HepG2 (cell line): ENCODE results near the gene LRRC43. TPM values are rescaled to one million over a fixed set of nuclear protein-coding genes. Genes with fewer than 3 reads are reported as not detected.

Experiments
- CENPT ChIP-seq: sonication (generic); formaldehyde crosslinking; IDR thresholded peaks from 2 replicates; pipeline ENCODE4 v1.8.0; 2022; ENCODE audit warnings: low read depth, mild to moderate bottlenecking, moderate library complexity, missing genetic modification reagents
- FOXC1 ChIP-seq: sonication (generic); formaldehyde crosslinking; IDR thresholded peaks from 2 replicates; pipeline ENCODE4 v1.8.0; 2022; ENCODE audit warnings: mild to moderate bottlenecking, missing genetic modification reagents, borderline replicate concordance
- HNF4A ChIP-seq: sonication (generic); formaldehyde crosslinking; IDR thresholded peaks from 2 replicates; pipeline ENCODE4 v1.4.0; 2020; ENCODE audit warnings: missing genetic modification reagents
- IRF9 ChIP-seq: sonication (generic); formaldehyde crosslinking; IDR thresholded peaks from 2 replicates; pipeline ENCODE4 v1.8.0; 2022; ENCODE audit warnings: missing genetic modification reagents, mild to moderate bottlenecking, borderline replicate concordance
- KDM6A ChIP-seq: IDR thresholded peaks from 2 replicates; pipeline ENCODE4 v1.6.1; 2016; ENCODE audit warnings: low read depth
- KLF11 ChIP-seq: IDR thresholded peaks from 2 replicates; pipeline ENCODE4 v1.6.1; 2016; ENCODE audit warnings: missing compliant biosample characterization
- KLF13 ChIP-seq: sonication (generic); formaldehyde crosslinking; IDR thresholded peaks from 2 replicates; pipeline ENCODE4 v1.4.0; 2020; ENCODE audit warnings: mild to moderate bottlenecking, missing genetic modification reagents
- MLX ChIP-seq: IDR thresholded peaks from 2 replicates; pipeline ENCODE4 v1.6.1; 2016
- MTERF4 ChIP-seq: sonication (generic); formaldehyde crosslinking; IDR thresholded peaks from 2 replicates; pipeline ENCODE4 v1.8.0; 2023; ENCODE audit warnings: mild to moderate bottlenecking, missing genetic modification reagents
- PAWR ChIP-seq: sonication (generic); formaldehyde crosslinking; IDR thresholded peaks from 2 replicates; pipeline ENCODE4 v1.4.0; 2020; ENCODE audit warnings: missing genetic modification reagents, mild to moderate bottlenecking, borderline replicate concordance
- PRDM10 ChIP-seq: sonication (generic); formaldehyde crosslinking; IDR thresholded peaks from 2 replicates; pipeline ENCODE4 v1.4.0; 2020; ENCODE audit warnings: low read depth, missing genetic modification reagents
- RAD21 ChIP-seq: fragments of 450-650 bp; formaldehyde crosslinking; IDR thresholded peaks from 2 replicates; pipeline ENCODE4 v1.5.0; 2020; ENCODE audit warnings: mild to moderate bottlenecking
- SMYD3 ChIP-seq: sonication (generic); formaldehyde crosslinking; IDR thresholded peaks from 2 replicates; pipeline ENCODE4 v1.8.1; 2023; ENCODE audit warnings: mild to moderate bottlenecking, missing genetic modification reagents
- TEF ChIP-seq: sonication (generic); formaldehyde crosslinking; IDR thresholded peaks from 2 replicates; pipeline ENCODE4 v1.5.0; 2020; ENCODE audit warnings: missing genetic modification reagents
- ZBTB3 ChIP-seq: sonication (generic); formaldehyde crosslinking; IDR thresholded peaks from 2 replicates; pipeline ENCODE4 v1.4.0; 2020; ENCODE audit warnings: low read depth, mild to moderate bottlenecking, moderate library complexity, missing genetic modification reagents, borderline replicate concordance
- ZNF101 ChIP-seq: sonication (generic); formaldehyde crosslinking; IDR thresholded peaks from 2 replicates; pipeline ENCODE4 v1.4.0; 2020; ENCODE audit warnings: mild to moderate bottlenecking, low read depth, missing genetic modification reagents, borderline replicate concordance
- ZNF17 ChIP-seq: sonication (generic); formaldehyde crosslinking; IDR thresholded peaks from 2 replicates; pipeline ENCODE4 v1.5.0; 2020; ENCODE audit warnings: mild to moderate bottlenecking, missing genetic modification reagents
- ZNF205 ChIP-seq: IDR thresholded peaks from 2 replicates; pipeline ENCODE4 v1.6.1; 2018; ENCODE audit warnings: missing biosample characterization, missing genetic modification reagents
- ZNF3 ChIP-seq: IDR thresholded peaks from 2 replicates; pipeline ENCODE4 v1.7.0; 2017; ENCODE audit warnings: inconsistent platforms
- ZNF343 ChIP-seq: sonication (generic); formaldehyde crosslinking; IDR thresholded peaks from 2 replicates; pipeline ENCODE4 v1.4.0; 2020; ENCODE audit warnings: mild to moderate bottlenecking, missing genetic modification reagents
- ZNF496 ChIP-seq: sonication (generic); formaldehyde crosslinking; IDR thresholded peaks from 2 replicates; pipeline ENCODE4 v1.8.1; 2023; ENCODE audit warnings: mild to moderate bottlenecking, moderate library complexity, missing genetic modification reagents; ENCODE audit not compliant: insufficient replicate concordance
- ZNF747 ChIP-seq: sonication (generic); formaldehyde crosslinking; IDR thresholded peaks from 2 replicates; pipeline ENCODE4 v1.8.1; 2023; ENCODE audit warnings: missing genetic modification reagents, mild to moderate bottlenecking, borderline replicate concordance
- ZSCAN25 ChIP-seq: sonication (generic); formaldehyde crosslinking; IDR thresholded peaks from 2 replicates; pipeline ENCODE4 v1.8.0; 2022; ENCODE audit warnings: mild to moderate bottlenecking, missing genetic modification reagents
- polyA plus RNA-seq, 8 experiments: library from polyadenylated mRNA; depleted of rRNA in 3 of 8; stranded (reverse) in 7 of 8; unstranded in 1 of 8; fragments of >200 nt; fragmentation: Illumina TruSeq in 4 of 8; extraction: Trizol in 4 of 8; gene quantifications; 2 replicates each; pipeline versions ENCODE4 v1.2.1 to v1.2.3, GENCODE V29; 2011 to 2016; ENCODE audit warnings: low read depth in 4 of 8, missing spikeins in 1 of 8, mixed read lengths in 1 of 8; ENCODE audit not compliant: insufficient read depth in 1 of 8
- total RNA-seq, 5 experiments: library from RNA; depleted of rRNA; stranded (reverse); fragments of >200 nt; fragmentation: Illumina TruSeq; extraction: Trizol; gene quantifications; 2 replicates each; pipeline ENCODE4 v1.2.3, GENCODE V29; 2016; ENCODE audit warnings: low read depth in 1 of 5

Gene LRRC43
- total and polyA plus RNA-seq, 2 of the 13 experiments (the other 11 are each of a cell fraction or from before 2014, with no cell fraction given): not detected

GRCh38 chr12:122226366-122227125 lies 43.6 kb downstream of the LRRC43 start (continued):
- TF ChIP-seq ZNF17: no peak
- no peak for TF ChIP-seq SMYD3 (CRISPR knock-in tag)
- TF ChIP-seq FOXC1 (CRISPR knock-in tag): peak; percentile 55; the same call in 1 of the 2 replicates
- TF ChIP-seq ZNF496 (CRISPR knock-in tag): no peak
- TF ChIP-seq RAD21 (CRISPR knock-in tag): peak; percentile 54
- TF ChIP-seq KLF11 (CRISPR knock-in tag): peak; percentile 63; the same call in 1 of the 2 replicates
- TF ChIP-seq ZSCAN25 (CRISPR knock-in tag): no peak
- no peak for TF ChIP-seq ZNF747
- no peak for TF ChIP-seq PAWR (CRISPR knock-in tag)
- no peak for TF ChIP-seq KDM6A (CRISPR knock-in tag)
- TF ChIP-seq PRDM10: no peak
- TF ChIP-seq MLX: no peak
- TF ChIP-seq ZNF343: peak; percentile 61; the same call in 1 of the 2 replicates
- 0 out of 2 replicates have a peak, but pooled peaks have one; percentile 61 for TF ChIP-seq ZNF101 (CRISPR knock-in tag)
- no peak for TF ChIP-seq HNF4A (CRISPR knock-in tag)
- peak; percentile 89; the same call in 1 of the 2 replicates for TF ChIP-seq TEF (CRISPR knock-in tag)
- TF ChIP-seq CENPT (CRISPR knock-in tag): peak; percentile 99
- no peak; the same call in 1 of the 2 replicates for TF ChIP-seq ZBTB3 (CRISPR knock-in tag)
- TF ChIP-seq MTERF4 (CRISPR knock-in tag): peak; percentile 48; the same call in 1 of the 2 replicates
- peak; percentile 69; the same call in 1 of the 2 replicates for TF ChIP-seq IRF9 (CRISPR knock-in tag)
- TF ChIP-seq ZNF3 (CRISPR knock-in tag): peak; percentile 72; the same call in 1 of the 2 replicates
- TF ChIP-seq ZNF205: no peak; the same call in 1 of the 2 replicates
- TF ChIP-seq KLF13 (CRISPR knock-in tag): peak; percentile 83; the same call in 1 of the 2 replicates
